ENCODE data around the gene UMOD.

DNA sequence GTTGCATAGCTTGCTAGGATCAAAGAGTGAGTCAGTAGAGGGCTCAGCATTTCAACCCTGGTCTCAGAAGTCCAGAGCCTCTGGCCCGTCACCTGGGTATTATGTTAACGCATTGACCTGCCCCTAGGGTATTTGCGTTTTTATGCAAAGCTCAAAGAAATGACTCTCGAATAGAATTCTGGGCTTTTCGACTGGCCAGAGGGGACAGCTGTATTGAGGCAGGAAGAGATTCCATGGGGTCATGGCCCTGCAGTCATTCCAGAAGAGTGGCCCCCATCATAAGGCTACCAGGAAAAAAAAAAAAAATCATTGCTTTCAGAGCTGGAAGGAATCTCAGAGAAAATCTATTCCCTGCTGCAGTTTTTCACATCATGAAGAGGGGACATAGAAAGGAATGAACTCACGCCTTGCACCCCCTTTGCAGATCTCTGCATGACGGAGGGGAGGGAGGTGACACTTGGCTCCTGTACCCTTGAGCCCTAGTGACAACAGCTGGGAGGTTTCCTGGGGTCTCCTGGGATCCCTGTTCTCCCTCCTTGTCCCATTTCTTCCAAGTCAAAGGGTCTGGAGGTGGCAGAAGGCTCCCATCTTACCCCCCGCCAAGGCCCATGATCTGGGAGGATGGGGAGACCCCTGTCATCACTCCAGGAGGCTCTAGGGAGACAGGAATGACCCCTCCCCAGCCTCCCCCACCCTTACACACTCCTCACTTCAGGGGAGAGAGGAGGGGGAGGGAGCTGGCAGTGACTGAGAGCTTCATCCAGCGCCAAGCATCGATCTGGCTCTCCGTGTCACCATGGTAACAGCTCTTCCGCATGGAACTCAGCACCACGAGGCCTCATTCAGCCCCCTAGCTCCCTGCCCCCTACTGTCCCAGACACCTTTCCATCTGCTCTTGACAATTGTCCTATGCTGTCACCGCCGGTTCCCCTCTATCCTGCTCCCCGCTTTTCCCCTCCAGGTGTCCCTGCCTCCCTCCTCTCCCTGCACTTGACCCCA, 61.0 kb downstream of the UMOD start:
- TF ChIP-seq, protein P1, sequence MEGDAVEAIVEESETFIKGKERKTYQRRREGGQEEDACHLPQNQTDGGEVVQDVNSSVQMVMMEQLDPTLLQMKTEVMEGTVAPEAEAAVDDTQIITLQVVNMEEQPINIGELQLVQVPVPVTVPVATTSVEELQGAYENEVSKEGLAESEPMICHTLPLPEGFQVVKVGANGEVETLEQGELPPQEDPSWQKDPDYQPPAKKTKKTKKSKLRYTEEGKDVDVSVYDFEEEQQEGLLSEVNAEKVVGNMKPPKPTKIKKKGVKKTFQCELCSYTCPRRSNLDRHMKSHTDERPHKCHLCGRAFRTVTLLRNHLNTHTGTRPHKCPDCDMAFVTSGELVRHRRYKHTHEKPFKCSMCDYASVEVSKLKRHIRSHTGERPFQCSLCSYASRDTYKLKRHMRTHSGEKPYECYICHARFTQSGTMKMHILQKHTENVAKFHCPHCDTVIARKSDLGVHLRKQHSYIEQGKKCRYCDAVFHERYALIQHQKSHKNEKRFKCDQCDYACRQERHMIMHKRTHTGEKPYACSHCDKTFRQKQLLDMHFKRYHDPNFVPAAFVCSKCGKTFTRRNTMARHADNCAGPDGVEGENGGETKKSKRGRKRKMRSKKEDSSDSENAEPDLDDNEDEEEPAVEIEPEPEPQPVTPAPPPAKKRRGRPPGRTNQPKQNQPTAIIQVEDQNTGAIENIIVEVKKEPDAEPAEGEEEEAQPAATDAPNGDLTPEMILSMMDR (IDR thresholded peaks at IDR 0.05) = no peak
- TF ChIP-seq POLR2A (IDR thresholded peaks at IDR 0.05) = no peak
